ENCODE results near the gene SCGB3A2.

Gene SCGB3A2

GRCh38 chr5:147851578-147851977, 26.9 kb upstream of the SCGB3A2 start:
- Histone ChIP-seq H3K4me1 (ENCODE audit: control insufficient read depth in 5 of 5, insufficient read depth in 5 of 5, low read length in 5 of 5) (peaks cover 0 to 7% (median 0%) of the 10 kb centered on the region in 5 donors), H3K9ac (ENCODE audit: low read length in 5 of 5) (no peak overlapping the region), H3K9me3 (ENCODE audit: control insufficient read depth in 5 of 5, low read length in 5 of 5) (no peaks in the 10 kb centered on the region), H3K4me3 (ENCODE audit: low read depth in 1 of 5, low read length in 5 of 5) (no peak overlapping the region), H3K27ac (ENCODE audit: low read depth, low read length) (no peak overlapping the region), H3K27me3 (ENCODE audit: control insufficient read depth in 5 of 5, insufficient read depth in 4 of 5, low read length in 5 of 5) (peaks cover 0 to 4% (median 0%) of the 10 kb centered on the region in 5 donors), H3K36me3 (ENCODE audit: control insufficient read depth in 5 of 5, insufficient read depth in 5 of 5, low read length in 5 of 5) (no peaks in the 10 kb centered on the region)

GRCh38 chr5:147852365-147852764, 26.1 kb upstream of the SCGB3A2 start:
- Histone ChIP-seq H3K4me3 (ENCODE audit: low read depth in 1 of 5, low read length in 5 of 5) (no peak overlapping the region), H3K9ac (ENCODE audit: low read length in 5 of 5) (no peak overlapping the region), H3K27ac (ENCODE audit: low read depth, low read length) (no peak overlapping the region), H3K9me3 (ENCODE audit: control insufficient read depth in 5 of 5, low read length in 5 of 5) (no peaks in the 10 kb centered on the region), H3K36me3 (ENCODE audit: control insufficient read depth in 5 of 5, insufficient read depth in 5 of 5, low read length in 5 of 5) (no peaks in the 10 kb centered on the region), H3K27me3 (ENCODE audit: control insufficient read depth in 5 of 5, insufficient read depth in 4 of 5, low read length in 5 of 5) (peaks cover 0 to 4% (median 0%) of the 10 kb centered on the region in 5 donors), H3K4me1 (ENCODE audit: control insufficient read depth in 5 of 5, insufficient read depth in 5 of 5, low read length in 5 of 5) (peaks cover 0 to 3% (median 0%) of the 10 kb centered on the region in 5 donors)

GRCh38 chr5:147853372-147853987, 25.0 kb upstream of the SCGB3A2 start:
- H3K9ac ChIP-seq (ENCODE audit: low read length in 5 of 5), result no peak overlapping the region
- no peak overlapping the region for H3K27ac ChIP-seq (ENCODE audit: low read depth, low read length)
- no peaks in the 10 kb centered on the region for H3K36me3 ChIP-seq (ENCODE audit: control insufficient read depth in 5 of 5, insufficient read depth in 5 of 5, low read length in 5 of 5)
- H3K4me3 ChIP-seq (ENCODE audit: low read depth in 1 of 5, low read length in 5 of 5), result no peak overlapping the region
- no peaks in the 10 kb centered on the region for H3K4me1 ChIP-seq (ENCODE audit: control insufficient read depth in 5 of 5, insufficient read depth in 5 of 5, low read length in 5 of 5)
- no peaks in the 10 kb centered on the region for H3K9me3 ChIP-seq (ENCODE audit: control insufficient read depth in 5 of 5, low read length in 5 of 5)
- peaks cover 0 to 4% (median 0%) of the 10 kb centered on the region in 5 donors for H3K27me3 ChIP-seq (ENCODE audit: control insufficient read depth in 5 of 5, insufficient read depth in 4 of 5, low read length in 5 of 5)

- H3K9me3 ChIP-seq (ENCODE audit: control insufficient read depth in 5 of 5, low read length in 5 of 5), result no peaks in the 10 kb centered on the region
- no peak overlapping the region for H3K27ac ChIP-seq (ENCODE audit: low read depth, low read length)
- H3K9ac ChIP-seq (ENCODE audit: low read length in 5 of 5), result no peak overlapping the region
- no peak overlapping the region for H3K4me3 ChIP-seq (ENCODE audit: low read depth in 1 of 5, low read length in 5 of 5)
- peaks cover 0 to 4% (median 0%) of the 10 kb centered on the region in 5 donors for H3K27me3 ChIP-seq (ENCODE audit: control insufficient read depth in 5 of 5, insufficient read depth in 4 of 5, low read length in 5 of 5)
- H3K36me3 ChIP-seq (ENCODE audit: control insufficient read depth in 5 of 5, insufficient read depth in 5 of 5, low read length in 5 of 5), result no peaks in the 10 kb centered on the region
- H3K4me1 ChIP-seq (ENCODE audit: control insufficient read depth in 5 of 5, insufficient read depth in 5 of 5, low read length in 5 of 5), result no peaks in the 10 kb centered on the region
Observed at GRCh38 chr5:147854331-147854730, 24.2 kb upstream of the SCGB3A2 start.

- no peak overlapping the region for H3K4me3 ChIP-seq (ENCODE audit: low read depth in 1 of 5, low read length in 5 of 5)
- H3K4me1 ChIP-seq (ENCODE audit: control insufficient read depth in 5 of 5, insufficient read depth in 5 of 5, low read length in 5 of 5), result no peaks in the 10 kb centered on the region
- no peaks in the 10 kb centered on the region for H3K9me3 ChIP-seq (ENCODE audit: control insufficient read depth in 5 of 5, low read length in 5 of 5)
- no peaks in the 10 kb centered on the region for H3K36me3 ChIP-seq (ENCODE audit: control insufficient read depth in 5 of 5, insufficient read depth in 5 of 5, low read length in 5 of 5)
- H3K9ac ChIP-seq (ENCODE audit: low read length in 5 of 5), result no peak overlapping the region
- peaks cover 0 to 4% (median 0%) of the 10 kb centered on the region in 5 donors for H3K27me3 ChIP-seq (ENCODE audit: control insufficient read depth in 5 of 5, insufficient read depth in 4 of 5, low read length in 5 of 5)
- H3K27ac ChIP-seq (ENCODE audit: low read depth, low read length), result no peak overlapping the region
Observed at GRCh38 chr5:147854894-147855773, 23.4 kb upstream of the SCGB3A2 start.

- Histone ChIP-seq H3K27ac (ENCODE audit: low read depth, low read length) (no peak overlapping the region), H3K27me3 (ENCODE audit: control insufficient read depth in 5 of 5, insufficient read depth in 4 of 5, low read length in 5 of 5) (peaks cover 0 to 4% (median 0%) of the 10 kb centered on the region in 5 donors), H3K9me3 (ENCODE audit: control insufficient read depth in 5 of 5, low read length in 5 of 5) (no peaks in the 10 kb centered on the region), H3K4me1 (ENCODE audit: control insufficient read depth in 5 of 5, insufficient read depth in 5 of 5, low read length in 5 of 5) (no peaks in the 10 kb centered on the region), H3K36me3 (ENCODE audit: control insufficient read depth in 5 of 5, insufficient read depth in 5 of 5, low read length in 5 of 5) (no peaks in the 10 kb centered on the region), H3K9ac (ENCODE audit: low read length in 5 of 5) (no peak overlapping the region), H3K4me3 (ENCODE audit: low read depth in 1 of 5, low read length in 5 of 5) (no peak overlapping the region)
Observed at GRCh38 chr5:147855774-147856069, 22.8 kb upstream of the SCGB3A2 start.

GRCh38 chr5:147856801-147857200, 21.7 kb upstream of the SCGB3A2 start:
- Histone ChIP-seq H3K4me1 (ENCODE audit: control insufficient read depth in 5 of 5, insufficient read depth in 5 of 5, low read length in 5 of 5) (no peaks in the 10 kb centered on the region), H3K4me3 (ENCODE audit: low read depth in 1 of 5, low read length in 5 of 5) (no peak overlapping the region), H3K36me3 (ENCODE audit: control insufficient read depth in 5 of 5, insufficient read depth in 5 of 5, low read length in 5 of 5) (no peaks in the 10 kb centered on the region), H3K9me3 (ENCODE audit: control insufficient read depth in 5 of 5, low read length in 5 of 5) (no peaks in the 10 kb centered on the region), H3K9ac (ENCODE audit: low read length in 5 of 5) (no peak overlapping the region), H3K27ac (ENCODE audit: low read depth, low read length) (no peak overlapping the region), H3K27me3 (ENCODE audit: control insufficient read depth in 5 of 5, insufficient read depth in 4 of 5, low read length in 5 of 5) (peaks cover 0 to 4% (median 0%) of the 10 kb centered on the region in 5 donors)

- no peak overlapping the region for H3K4me3 ChIP-seq (ENCODE audit: low read depth in 1 of 5, low read length in 5 of 5)
- no peaks in the 10 kb centered on the region for H3K9me3 ChIP-seq (ENCODE audit: control insufficient read depth in 5 of 5, low read length in 5 of 5)
- H3K4me1 ChIP-seq (ENCODE audit: control insufficient read depth in 5 of 5, insufficient read depth in 5 of 5, low read length in 5 of 5), result no peaks in the 10 kb centered on the region
- peaks cover 0 to 4% (median 0%) of the 10 kb centered on the region in 5 donors for H3K27me3 ChIP-seq (ENCODE audit: control insufficient read depth in 5 of 5, insufficient read depth in 4 of 5, low read length in 5 of 5)
- no peak overlapping the region for H3K9ac ChIP-seq (ENCODE audit: low read length in 5 of 5)
- no peak overlapping the region for H3K27ac ChIP-seq (ENCODE audit: low read depth, low read length)
- no peaks in the 10 kb centered on the region for H3K36me3 ChIP-seq (ENCODE audit: control insufficient read depth in 5 of 5, insufficient read depth in 5 of 5, low read length in 5 of 5)
Observed at GRCh38 chr5:147857302-147858129, 21.0 kb upstream of the SCGB3A2 start.

GRCh38 chr5:147858565-147858964, 19.9 kb upstream of the SCGB3A2 start:
- no peak overlapping the region for H3K9ac ChIP-seq (ENCODE audit: low read length in 5 of 5)
- H3K9me3 ChIP-seq (ENCODE audit: control insufficient read depth in 5 of 5, low read length in 5 of 5), result no peaks in the 10 kb centered on the region
- H3K4me1 ChIP-seq (ENCODE audit: control insufficient read depth in 5 of 5, insufficient read depth in 5 of 5, low read length in 5 of 5), result no peaks in the 10 kb centered on the region
- H3K36me3 ChIP-seq (ENCODE audit: control insufficient read depth in 5 of 5, insufficient read depth in 5 of 5, low read length in 5 of 5), result no peaks in the 10 kb centered on the region
- no peak overlapping the region for H3K27ac ChIP-seq (ENCODE audit: low read depth, low read length)
- peaks cover 0 to 1% (median 0%) of the 10 kb centered on the region in 5 donors for H3K27me3 ChIP-seq (ENCODE audit: control insufficient read depth in 5 of 5, insufficient read depth in 4 of 5, low read length in 5 of 5)
- H3K4me3 ChIP-seq (ENCODE audit: low read depth in 1 of 5, low read length in 5 of 5), result no peak overlapping the region

Data from subcutaneous abdominal adipose tissue (tissue), 5 donors.